ENCODE results near the gene HP.
"Not testable (repeated sequence)": the region's sequence is repeated elsewhere in the genome, so short reads cannot be mapped to it uniquely, and the experiment has no call there.

The HP gene, protein sequence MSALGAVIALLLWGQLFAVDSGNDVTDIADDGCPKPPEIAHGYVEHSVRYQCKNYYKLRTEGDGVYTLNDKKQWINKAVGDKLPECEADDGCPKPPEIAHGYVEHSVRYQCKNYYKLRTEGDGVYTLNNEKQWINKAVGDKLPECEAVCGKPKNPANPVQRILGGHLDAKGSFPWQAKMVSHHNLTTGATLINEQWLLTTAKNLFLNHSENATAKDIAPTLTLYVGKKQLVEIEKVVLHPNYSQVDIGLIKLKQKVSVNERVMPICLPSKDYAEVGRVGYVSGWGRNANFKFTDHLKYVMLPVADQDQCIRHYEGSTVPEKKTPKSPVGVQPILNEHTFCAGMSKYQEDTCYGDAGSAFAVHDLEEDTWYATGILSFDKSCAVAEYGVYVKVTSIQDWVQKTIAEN

DNA sequence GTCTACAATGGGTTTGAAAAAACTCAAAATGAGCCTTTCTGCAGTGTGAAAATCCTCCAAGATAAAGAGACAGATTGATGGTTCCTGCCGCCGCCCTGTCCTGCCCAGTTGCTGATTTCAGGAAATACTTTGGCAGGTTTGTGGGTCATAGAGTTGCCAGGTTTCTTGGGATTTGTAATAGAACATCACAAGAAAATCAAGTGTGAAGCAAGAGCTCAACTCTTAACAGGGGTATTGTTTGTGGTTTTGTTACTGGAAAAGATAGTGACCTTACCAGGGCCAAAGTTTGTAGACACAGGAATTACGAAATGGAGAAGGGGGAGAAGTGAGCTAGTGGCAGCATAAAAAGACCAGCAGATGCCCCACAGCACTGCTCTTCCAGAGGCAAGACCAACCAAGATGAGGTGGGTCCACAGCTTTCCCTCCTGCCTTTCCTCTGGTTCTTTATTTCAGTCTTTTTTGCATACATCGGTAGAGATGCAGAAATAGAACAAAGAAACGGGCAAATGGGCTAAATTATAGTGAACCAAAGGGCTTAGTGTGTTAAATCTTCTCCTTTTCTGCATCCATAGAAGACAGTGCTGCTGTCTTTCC, at the start of gene HP:
TSS of gene HP (plus strand) at position 252 of the 594 bp plus-strand sequence. CDS start at position 400, 148 bp downstream.
- DNase-seq: not testable (repeated sequence)

DNA sequence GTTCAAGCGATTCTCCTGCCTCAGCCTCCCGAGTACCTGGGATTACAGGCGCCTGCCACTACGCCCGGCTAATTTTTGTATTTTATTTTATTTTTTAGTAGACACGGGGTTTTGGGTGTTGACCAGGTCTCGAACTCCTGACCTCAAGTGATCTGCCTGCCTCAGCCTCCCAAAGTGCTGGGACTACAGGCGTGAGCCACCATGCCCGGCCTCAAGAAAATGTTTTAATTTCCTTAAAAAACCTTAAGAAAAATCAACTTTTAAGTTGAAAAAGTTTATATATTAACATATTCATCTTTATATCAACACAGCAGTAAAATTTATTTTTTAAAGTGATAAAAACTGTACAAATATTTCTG, 46.3 kb upstream of the HP start:
- not testable (repeated sequence) for DNase-seq

DNA sequence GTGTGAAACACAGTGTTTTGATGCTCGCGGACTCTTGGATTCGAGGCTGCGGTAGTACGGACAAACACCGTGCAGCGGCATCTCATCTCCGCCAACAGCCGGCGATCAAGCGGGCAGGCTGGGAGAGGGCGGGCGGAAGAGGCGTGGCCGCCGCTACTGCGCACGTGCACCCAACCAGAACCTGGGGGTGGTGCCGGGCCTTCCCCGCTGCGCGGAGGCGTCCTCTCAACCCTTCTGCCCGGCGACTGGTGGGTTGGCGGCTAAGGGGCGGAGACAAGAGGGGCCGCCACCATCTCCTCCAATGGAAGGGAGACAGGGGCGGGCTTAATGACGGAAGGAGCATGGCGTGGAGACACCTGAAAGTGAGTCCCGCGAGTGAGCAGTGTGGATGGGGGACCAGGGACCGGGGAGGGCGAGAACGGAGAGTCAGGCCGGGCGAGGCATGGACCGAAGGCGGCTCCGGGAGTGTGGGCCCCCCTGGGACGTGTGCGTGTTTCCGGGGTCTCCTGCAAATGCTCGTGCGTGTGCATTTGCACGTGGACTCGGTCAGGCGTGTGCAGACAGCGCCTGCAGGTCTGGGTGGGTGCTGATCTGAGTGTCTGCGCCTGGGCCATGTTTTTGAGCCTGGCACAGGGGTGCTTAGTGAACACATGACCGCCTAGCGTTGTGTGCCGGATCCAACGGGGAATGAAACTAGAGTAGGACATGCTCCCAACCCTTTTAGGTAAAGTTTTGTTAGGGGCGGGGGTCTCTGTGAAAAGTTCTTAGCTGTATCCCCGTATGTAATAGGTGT, 45.7 kb upstream of the HP start, which contains the start of gene DHODH:
TSS of gene DHODH (plus strand) at position 321 of the 793 bp plus-strand sequence. CDS start at position 342, 21 bp downstream.
- DNase-seq: peak; percentile 98

DNA sequence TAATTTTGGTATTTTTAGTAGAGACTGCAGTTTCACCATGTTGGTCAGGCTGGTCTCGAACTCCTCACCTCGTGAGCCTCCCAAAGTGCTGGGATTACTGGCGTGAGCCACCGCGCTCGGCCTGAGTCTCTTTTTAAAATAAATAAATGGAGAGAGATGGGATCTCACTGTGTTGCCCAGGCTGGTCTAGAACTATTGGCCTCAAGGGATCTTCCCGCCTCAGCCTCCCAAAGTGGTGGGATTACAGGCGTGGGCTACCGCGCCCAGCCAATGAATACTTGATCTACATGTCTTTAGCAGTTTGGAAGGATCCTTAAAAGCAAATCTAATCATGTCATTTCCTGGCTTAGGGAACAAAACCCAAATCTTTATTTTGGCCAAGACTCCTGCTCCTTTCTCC, 44.5 kb upstream of the HP start:
- DNase-seq: no peak

DNA sequence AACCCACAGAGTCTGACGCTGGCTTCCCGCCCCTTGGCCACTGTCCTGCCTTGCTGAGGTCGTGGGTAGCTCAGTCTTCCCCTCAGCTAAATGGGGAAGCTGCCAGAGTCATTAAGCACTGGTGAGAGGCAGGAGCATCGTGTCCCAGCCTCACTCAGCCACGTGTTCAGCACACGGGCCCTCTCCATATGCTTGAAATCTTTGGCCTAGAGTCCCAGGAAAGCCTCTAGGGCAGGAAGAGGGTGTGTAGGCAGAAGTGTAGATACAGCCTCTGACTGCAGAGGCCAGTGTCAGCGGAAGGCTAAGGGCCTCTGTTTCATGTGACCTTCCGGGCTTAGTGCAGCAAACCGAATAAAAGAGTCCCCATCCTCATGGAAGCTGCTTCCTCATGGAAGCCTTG, 41.7 kb upstream of the HP start:
- no peak for DNase-seq

DNA sequence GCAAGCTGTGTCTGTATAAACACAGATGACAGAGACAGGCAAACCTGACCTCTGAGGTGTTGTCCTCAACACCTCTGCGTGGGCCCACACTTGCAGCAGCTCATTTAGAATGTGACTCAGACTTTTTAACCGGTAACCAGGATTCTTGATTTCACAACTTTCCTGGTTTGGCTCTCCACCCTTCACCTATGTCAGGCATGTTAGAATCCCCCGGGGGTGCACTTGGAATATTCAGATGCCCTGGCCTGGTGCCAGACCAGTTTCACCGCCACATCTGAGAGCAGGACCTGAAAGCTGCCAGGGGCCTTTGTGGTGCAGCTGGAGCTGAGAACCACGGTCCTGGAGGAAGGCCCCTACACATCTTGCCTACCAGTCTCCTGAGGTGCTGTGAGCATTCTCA, 40.9 kb upstream of the HP start:
- peak; percentile 5 for DNase-seq

DNA sequence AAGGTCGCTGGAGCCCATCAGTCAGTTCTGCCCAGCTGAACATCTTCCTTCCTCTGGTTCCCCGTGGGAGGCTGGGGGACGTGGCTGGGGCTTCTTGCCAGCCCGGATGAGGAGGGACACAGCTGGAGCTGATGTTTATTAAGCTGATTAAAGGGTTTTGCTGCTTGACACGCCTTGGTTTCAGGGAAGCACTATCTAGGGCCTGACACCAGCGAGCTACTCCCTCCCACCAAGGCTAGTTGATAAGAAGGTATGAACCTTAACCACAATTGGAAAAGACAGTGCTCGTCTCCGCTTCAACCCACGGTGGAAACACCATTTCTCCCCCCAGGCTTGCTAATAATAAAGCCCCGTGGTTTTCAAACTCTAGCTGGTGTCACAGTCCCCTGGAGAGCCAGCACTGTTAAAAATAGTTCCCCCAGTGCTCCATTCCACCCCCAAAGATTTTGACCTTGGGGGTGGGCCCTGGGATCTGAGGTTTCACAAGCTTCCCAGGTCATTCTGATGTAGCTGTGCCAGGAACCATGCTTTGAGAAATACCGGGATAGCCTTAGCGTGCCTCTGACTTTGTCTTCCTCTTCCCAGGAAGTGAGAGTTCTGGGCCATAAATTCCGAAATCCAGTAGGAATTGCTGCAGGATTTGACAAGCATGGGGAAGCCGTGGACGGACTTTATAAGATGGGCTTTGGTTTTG, 40.3 kb upstream of the HP start:
- DNase-seq: no peak

DNA sequence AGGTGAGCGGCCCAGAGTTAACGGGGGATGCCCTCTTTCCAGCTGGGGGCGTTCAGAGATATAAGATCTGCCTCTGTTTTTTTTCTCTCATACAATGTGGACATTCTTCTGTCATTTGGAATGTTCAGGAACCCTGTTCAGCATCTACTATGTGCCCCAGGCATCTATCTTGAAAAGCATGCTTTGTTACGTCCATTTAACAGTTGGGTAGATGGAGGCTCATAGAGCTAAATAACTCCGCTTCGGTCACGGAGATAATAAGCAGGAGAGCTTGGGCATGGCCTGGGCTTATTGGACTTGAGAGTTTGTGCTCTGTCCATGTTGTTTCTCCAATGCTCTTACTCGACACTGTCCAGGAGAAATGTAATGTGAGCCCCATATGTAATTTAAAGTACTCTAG, 39.6 kb upstream of the HP start:
- DNase-seq: no peak

DNA sequence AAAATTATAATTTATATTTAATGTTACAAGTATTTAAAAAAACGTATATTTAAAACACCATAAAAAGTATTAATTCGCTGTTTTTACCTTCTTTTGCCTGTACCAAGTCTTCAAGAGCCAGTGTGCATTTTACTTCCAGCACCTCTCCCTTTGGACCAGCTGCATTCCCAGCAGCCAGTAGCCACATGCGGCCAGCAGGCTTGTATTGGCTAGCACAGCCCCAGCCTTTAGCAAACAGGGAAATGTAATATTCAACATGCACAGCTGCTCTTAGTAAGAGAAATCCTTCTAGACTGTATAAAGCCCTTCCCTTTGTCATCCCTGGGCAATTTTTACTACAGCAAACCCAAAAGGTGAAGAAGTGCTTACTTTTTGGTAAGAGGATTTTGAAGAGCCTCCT, 39.2 kb upstream of the HP start:
- no peak for DNase-seq

DNA sequence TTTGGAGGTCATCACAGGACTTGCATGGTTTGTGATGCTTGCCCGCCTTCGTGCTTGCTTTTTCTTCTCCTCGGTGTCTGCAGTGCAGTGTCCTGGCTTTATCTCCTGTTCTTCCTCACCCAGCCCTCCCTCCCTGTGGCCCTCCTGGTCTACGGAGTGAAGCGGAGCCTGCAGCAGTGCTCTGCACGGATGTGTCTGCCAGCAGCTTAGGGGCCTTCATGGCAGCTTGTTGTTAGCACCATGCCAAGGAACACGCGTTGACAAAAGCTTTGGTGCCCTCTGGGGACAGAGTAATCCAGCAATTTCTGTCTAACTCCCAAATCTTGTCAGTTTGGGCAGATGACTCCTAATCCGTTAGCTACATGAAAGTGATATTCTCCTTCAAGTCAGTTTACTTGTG, 35.8 kb upstream of the HP start:
- no peak for DNase-seq

DNA sequence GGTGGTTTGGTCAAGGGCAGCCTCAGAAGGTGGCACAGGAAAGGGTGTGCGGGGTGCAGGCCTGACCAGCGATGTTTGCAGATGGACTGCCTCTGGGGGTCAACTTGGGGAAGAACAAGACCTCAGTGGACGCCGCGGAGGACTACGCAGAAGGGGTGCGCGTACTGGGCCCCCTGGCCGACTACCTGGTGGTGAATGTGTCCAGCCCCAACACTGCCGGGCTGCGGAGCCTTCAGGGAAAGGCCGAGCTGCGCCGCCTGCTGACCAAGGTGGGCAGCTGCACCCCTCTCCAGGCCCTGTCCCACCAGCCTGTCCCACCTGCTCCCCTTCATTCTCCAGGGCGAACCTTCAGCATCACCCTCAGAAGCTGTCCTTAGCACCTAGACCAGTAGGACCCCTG, 33.3 kb upstream of the HP start:
- no peak for DNase-seq

DNA sequence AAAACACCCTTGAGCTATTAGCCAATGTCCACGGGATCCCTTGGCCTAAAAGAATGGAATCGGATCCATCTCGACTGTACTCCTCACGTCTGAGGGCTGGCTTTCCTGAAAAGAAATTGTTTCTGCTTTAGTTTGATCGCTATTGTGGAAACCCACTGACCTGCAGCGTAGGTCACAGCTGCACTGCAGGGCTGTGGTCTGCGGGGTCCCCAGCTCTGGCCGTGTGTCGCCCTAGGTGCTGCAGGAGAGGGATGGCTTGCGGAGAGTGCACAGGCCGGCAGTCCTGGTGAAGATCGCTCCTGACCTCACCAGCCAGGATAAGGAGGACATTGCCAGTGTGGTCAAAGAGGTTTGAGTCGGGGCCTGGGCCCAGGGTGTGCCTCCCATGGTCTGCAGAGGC, 32.2 kb upstream of the HP start:
- no peak for DNase-seq

DNA sequence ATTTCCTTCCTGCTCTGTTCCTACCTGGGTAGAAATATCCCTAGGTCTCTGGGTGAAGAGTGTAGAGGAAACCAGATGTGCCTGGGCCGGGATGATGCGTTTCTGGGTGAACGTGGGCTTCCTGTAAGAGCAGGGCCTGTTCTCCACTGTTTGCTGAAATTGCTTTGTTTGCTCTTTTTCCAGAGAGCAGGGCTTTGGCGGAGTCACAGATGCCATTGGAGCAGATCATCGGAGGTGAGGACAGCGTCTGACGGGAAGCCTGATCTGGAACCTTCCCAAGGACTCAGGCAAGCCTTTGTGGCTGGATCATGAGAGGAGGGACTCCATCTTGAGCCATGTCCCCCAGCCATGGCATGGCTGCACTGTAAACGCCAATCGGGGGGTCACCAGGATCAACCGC, 30.3 kb upstream of the HP start:
- no peak for DNase-seq

DNA sequence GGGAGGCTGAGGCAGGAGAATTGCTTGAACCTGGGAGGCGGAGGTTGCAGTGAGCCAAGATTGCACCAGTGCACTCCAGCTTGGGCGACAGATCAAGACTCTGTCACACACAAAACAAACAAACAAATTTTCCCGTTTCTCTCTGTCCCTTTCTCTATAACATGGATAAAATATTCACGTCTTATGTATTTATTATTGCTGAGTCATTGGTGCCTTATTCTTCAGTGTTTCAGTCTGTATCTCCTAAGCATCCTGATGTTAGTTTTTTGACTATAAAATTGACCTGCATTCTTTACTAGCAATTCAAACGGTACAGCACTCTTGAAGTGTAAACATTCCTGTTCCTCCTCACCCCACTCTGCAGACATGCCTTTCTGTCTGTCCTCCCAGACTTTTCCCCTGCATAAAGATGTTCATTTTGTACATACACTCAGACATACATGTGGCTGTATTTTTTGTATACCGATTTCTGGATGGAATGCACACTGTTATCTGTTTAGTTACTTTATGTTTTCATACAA, 29.4 kb upstream of the HP start:
- DNase-seq: no peak

DNA sequence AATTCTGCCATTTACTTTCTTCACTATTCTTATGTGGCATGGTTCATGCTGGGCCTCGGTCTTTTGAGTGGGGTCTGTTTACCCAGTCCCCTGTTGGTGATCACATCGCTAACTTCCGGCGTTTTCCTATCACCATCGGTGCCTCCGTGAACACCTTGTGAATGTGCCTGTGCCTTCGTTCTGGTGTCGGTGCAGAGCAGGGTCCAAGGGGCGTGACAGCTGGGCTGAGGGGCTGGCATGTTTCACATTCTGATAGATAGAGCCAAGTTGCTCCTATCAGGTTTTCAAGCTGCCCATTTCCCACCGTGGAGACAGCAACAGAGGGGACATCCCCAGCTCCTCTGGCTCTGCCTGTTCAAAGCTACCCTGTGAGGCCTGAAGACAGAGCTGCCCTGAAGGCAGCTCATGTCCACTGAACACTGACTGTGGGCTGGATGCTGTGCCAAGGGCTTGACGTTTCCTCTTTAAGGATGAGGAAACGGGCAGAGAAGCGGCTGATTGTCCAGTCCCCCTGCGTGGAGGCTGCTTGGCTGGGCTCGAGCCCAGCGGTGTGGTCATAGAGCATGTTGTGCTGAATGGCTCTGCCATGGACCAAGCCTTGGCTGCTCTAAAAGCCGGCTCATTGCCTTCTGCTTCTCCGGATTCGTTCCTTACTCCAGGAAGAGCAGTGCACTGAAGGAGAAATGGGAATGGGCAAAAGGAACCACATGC, 28.7 kb upstream of the HP start:
- DNase-seq: no peak

DNA sequence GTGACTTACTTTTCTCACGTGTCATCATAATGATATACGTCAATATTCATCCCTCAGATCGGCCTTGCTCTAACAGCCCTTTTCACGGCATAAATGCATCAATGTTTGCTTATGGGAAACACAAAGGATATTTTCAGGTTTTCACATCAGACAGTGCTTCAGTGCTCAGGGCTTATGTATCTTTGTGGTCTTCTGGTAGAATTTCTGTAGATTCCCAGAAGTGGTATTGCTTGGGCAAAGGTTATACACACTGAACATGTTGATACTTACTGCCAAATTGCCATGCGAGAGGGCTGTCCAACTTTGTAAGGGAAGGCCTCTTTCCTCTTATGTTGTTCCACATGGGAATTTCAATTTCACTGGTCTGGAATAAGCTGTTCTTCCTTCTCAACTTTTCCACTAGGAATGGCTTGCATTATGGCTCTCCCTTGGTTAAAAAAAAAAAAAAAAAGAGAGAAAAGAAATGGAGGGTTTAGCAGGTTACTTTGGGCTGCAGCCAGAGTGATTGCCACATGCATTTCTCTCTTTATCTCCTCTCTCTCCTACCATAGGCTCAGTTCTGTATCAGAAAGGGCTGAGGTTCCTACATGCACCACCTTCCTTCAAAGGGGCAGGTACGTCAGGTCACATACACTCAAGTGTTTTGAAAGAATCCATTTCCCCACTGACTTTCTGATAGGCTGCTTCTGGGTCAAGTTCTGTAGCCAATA, 26.5 kb upstream of the HP start:
- DNase-seq: no peak

DNA sequence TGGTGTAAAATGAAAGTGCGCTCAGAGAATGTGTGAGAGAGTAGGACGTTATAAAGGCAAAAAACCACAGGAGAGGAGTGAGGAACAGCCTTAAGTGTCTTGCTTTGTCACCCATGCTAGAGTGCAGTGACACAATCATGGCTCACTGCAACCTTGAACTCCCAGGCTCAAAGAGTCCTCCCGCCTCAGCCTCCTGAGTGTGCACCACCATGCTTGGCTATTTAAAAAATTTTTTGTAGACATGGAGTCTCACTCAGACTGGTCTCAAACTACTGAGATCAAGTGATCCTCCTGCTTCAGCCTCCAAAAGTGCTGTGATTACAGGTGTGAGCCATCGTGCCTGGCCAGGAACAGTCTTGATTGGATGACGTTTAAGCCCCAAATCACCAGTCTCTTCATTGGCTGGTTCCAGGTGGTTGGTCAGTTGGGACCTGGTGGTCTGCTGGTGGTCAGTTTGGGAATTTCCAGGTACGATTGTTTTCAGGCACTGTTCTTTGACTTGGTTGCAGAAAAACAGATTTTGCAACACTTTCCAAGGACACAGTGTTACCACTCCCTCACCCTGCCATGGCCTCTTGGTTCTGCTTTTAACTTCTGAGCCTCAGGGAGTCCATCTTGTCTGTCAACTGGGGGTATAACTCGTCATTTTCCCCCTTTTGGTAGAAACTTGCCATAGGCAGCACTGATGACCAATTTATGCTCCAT, 24.6 kb upstream of the HP start:
- DNase-seq: no peak

DNA sequence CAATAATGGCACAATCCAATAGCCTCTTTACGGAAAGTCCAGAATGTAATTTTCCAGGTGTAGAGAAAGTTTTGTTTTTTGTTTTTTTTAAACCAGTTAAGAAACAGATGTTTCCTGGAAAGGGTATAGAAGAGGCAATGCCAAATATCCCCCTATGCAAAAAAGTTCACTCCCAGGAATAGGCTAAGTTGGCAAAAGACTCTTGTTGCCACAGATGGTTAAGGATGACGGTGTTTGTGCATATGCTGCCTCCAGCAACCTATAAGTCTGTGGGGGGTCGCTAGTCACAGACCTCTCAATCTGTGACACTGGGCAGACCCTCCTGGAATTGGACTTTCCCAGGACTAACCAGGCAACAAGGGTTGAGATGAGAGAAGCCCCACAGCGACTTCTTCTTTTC, 20.9 kb upstream of the HP start:
- DNase-seq: no peak

DNA sequence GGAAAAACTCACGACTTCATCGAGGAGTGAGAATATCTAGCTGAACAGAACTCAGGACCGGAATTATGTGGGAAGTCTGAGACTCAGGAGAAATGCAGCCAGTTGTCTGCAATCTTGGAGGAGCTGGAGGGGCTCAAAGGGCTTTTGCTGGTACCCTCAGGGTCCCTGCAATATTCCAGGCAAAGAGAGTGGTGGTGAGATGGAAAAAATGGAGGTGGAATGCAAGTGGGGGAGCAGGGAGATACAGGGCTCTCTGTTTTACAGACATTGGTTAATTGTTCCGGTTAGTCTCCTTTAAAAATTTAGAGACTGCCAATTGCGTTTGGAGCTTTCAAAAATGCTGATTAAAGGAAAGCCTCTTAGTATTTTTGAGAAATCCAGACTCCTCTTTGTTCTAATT, 18.2 kb upstream of the HP start:
- DNase-seq: no peak

DNA sequence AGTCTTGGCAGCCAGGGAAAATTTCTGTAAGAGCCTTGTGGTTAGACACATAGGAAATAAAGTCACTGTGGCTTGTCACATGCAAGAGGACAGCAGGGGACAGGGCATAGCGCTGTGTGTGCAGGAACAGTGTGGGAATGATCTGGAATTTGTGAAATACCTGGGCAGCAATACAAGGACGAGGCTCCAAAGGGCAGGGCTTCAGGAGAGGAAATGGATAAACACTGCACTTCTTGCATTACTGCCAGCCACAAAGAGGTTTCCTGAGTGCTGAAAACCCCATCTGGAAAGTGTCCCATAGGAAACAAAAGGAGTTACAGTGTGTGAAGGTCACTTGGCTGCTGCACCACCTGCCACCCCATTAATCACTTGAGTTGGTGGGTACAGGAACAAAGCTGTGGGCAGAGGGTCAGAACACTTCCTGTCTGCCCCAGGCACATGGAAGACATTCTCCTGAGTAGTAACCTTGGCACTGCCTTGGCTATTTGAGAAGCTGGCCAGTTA, 12.1 kb upstream of the HP start:
- DNase-seq: no peak

DNA sequence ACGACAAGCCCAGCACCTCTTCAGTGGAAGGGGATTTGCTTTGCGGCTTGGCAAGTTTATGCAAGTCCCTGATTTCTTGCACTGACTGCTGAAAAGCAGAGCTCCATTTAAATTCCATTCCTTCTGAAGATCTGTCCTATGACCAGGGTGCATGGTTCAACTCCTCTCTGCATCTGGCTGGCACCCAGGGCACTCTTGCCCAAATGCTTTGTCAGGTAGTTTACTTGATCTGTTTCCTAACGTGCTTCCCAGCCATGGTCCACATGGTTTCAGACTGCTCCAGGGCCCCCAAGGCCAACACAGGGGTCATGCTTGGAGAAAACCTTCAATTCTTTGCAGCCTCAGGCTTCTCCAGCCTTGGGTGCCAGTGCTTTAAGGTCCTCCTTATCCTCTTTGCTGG, 11.2 kb upstream of the HP start:
- DNase-seq: no peak
